Thyroid gland (tissue), 4 donors: ENCODE results near the gene POU6F2.
"Not testable (repeated sequence)": the region's sequence is repeated elsewhere in the genome, so short reads cannot be mapped to it uniquely, and the experiment has no call there.

ENCODE experiments used
- POLR2A ChIP-seq, 2 donors: fragments of 450-650 bp; IDR thresholded peaks; one replicate each; pipeline ENCODE4 v1.6.1; 2017; ENCODE audit warnings: antibody characterized with exemption in 2 of 2, mild to moderate bottlenecking in 2 of 2, moderate library complexity in 1 of 2
- TF ChIP-seq, protein P1 (sequence below), 6 experiments: fragments of 200-600 bp in 3 of 6; fragments of 450-650 bp in 3 of 6; sonication (generic) in 3 of 6; IDR thresholded peaks; one replicate each; pipeline ENCODE4 v1.5.1; 2016 to 2019; ENCODE audit warnings: antibody characterized with exemption in 6 of 6, mild to moderate bottlenecking in 2 of 6, inconsistent platforms in 1 of 6, moderate library complexity in 1 of 6

DNA sequence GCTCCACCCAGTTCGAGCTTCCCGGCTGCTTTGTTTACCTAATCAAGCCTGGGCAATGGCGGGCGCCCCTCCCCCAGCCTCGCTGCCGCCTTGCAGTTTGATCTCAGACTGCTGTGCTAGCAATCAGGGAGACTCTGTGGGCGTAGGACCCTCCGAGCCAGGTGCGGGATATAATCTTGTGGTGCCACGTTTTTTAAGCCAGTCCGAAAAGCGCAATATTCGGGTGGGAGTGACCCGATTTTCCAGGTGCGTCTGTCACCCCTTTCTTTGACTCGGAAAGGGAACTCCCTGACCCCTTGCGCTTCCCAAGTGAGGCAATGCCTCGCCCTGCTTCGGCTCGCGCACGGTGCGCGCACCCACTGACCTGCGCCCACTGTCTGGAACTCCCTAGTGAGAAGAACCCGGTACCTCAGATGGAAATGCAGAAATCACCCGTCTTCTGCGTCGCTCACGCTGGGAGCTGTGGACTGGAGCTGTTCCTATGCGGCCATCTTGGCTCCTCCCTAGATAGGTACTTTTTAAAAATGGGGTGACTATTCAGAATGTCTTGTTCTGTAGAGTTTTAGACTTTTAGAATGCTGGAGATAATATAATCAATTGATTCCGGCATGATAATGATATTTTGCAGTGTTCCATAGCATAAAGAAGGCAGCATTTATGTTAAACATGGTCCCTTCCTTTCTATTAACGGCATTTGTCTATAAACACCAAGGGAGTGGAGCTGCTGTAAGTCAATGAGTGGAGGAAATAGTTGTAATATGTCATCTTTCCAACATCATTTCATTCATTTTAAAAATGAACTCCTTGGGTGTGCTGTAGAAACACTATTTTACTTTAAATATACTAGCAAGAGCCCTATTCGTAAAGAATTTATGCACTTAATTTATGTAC, 35.6 kb downstream of the POU6F2 start:
- TF ChIP-seq, protein P1, sequence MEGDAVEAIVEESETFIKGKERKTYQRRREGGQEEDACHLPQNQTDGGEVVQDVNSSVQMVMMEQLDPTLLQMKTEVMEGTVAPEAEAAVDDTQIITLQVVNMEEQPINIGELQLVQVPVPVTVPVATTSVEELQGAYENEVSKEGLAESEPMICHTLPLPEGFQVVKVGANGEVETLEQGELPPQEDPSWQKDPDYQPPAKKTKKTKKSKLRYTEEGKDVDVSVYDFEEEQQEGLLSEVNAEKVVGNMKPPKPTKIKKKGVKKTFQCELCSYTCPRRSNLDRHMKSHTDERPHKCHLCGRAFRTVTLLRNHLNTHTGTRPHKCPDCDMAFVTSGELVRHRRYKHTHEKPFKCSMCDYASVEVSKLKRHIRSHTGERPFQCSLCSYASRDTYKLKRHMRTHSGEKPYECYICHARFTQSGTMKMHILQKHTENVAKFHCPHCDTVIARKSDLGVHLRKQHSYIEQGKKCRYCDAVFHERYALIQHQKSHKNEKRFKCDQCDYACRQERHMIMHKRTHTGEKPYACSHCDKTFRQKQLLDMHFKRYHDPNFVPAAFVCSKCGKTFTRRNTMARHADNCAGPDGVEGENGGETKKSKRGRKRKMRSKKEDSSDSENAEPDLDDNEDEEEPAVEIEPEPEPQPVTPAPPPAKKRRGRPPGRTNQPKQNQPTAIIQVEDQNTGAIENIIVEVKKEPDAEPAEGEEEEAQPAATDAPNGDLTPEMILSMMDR (IDR thresholded peaks at IDR 0.05) = not testable (repeated sequence)
- not testable (repeated sequence) for TF ChIP-seq POLR2A (IDR thresholded peaks at IDR 0.05)
